GM19035 (cell line): ENCODE measurements around the gene SLC22A12.

ENCODE experiments used
- ATAC-seq: cut with Tn5 transposase; IDR thresholded peaks from one replicate; pipeline ENCODE4 v1.9.1; 2021; ENCODE audit not compliant: unreplicated experiment

Gene SLC22A12

GRCh38 chr11:64562723-64563351, 28.2 kb upstream of the SLC22A12 start:
- no peak for ATAC-seq

- no peak for ATAC-seq
Observed at GRCh38 chr11:64563966-64564365, 27.1 kb upstream of the SLC22A12 start.

GRCh38 chr11:64564419-64564818, 26.6 kb upstream of the SLC22A12 start:
- ATAC-seq, result no peak

- ATAC-seq, result no peak
Observed at GRCh38 chr11:64564947-64565889, 25.8 kb upstream of the SLC22A12 start.

- no peak for ATAC-seq
Observed at GRCh38 chr11:64566042-64566914, 24.7 kb upstream of the SLC22A12 start.

- ATAC-seq, result no peak
Observed at GRCh38 chr11:64566915-64567891, 23.8 kb upstream of the SLC22A12 start.

GRCh38 chr11:64568041-64568571, 22.9 kb upstream of the SLC22A12 start:
- no peak for ATAC-seq

GRCh38 chr11:64568584-64569140, 22.4 kb upstream of the SLC22A12 start:
- no peak for ATAC-seq

GRCh38 chr11:64569300-64569970, 21.6 kb upstream of the SLC22A12 start:
- no peak for ATAC-seq

GRCh38 chr11:64570341-64570740, 20.7 kb upstream of the SLC22A12 start:
- no peak for ATAC-seq

GRCh38 chr11:64571050-64571409, 20.0 kb upstream of the SLC22A12 start:
- no peak for ATAC-seq

GRCh38 chr11:64571410-64572091, 19.5 kb upstream of the SLC22A12 start:
- no peak for ATAC-seq

- no peak for ATAC-seq
Observed at GRCh38 chr11:64572143-64572542, 18.9 kb upstream of the SLC22A12 start.

- ATAC-seq, result no peak
Observed at GRCh38 chr11:64577202-64577601, 13.8 kb upstream of the SLC22A12 start.

- no peak for ATAC-seq
Observed at GRCh38 chr11:64580412-64580811, 10.6 kb upstream of the SLC22A12 start.

- ATAC-seq, result no peak
Observed at GRCh38 chr11:64581057-64581523, 9.9 kb upstream of the SLC22A12 start.

GRCh38 chr11:64582885-64583284, 8.1 kb upstream of the SLC22A12 start:
- ATAC-seq, result no peak
